ENCODE measurements around the gene SLC66A2. TPM values are rescaled to one million over a fixed set of nuclear protein-coding genes. Genes with fewer than 3 reads are reported as not detected.

The SLC66A2 gene
- total RNA-seq, 1 donor from 2014 or later, result 5.8 TPM

DNA sequence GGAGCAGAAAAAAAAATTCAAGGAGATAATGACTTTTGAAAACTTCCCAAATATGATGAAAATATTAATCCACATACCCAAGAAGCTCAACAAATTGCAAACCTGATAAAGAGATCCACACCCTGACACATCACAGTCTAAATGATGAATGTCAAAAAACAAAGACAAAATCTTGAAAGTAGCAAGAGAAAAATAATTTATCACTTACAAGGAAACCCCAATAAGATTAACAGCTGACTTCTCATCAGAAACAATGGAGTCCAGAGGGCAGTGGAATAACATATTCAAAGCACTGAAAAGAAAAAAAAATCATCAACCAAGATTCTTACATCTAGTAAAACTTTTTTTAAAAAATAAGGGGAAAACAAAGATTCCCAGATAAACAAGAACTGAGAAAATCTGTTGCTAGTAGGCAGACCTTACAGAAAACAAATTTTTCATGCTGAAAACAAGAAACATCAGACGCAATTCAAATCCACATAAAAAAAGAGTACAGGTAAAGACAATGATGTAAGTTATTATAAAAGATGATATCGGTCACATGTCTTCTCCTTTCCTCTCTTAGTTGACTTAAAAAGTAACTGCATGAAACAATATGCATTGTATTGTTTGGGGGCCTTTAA lies 21.3 kb downstream of the SLC66A2 start:
- TF ChIP-seq, protein P1, sequence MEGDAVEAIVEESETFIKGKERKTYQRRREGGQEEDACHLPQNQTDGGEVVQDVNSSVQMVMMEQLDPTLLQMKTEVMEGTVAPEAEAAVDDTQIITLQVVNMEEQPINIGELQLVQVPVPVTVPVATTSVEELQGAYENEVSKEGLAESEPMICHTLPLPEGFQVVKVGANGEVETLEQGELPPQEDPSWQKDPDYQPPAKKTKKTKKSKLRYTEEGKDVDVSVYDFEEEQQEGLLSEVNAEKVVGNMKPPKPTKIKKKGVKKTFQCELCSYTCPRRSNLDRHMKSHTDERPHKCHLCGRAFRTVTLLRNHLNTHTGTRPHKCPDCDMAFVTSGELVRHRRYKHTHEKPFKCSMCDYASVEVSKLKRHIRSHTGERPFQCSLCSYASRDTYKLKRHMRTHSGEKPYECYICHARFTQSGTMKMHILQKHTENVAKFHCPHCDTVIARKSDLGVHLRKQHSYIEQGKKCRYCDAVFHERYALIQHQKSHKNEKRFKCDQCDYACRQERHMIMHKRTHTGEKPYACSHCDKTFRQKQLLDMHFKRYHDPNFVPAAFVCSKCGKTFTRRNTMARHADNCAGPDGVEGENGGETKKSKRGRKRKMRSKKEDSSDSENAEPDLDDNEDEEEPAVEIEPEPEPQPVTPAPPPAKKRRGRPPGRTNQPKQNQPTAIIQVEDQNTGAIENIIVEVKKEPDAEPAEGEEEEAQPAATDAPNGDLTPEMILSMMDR (IDR thresholded peaks at IDR 0.05), result no peak
- TF ChIP-seq EZH2phosphoT487 (IDR thresholded peaks at IDR 0.05) (no peak), EZH2 (IDR thresholded peaks at IDR 0.05) (no peak)
- Histone ChIP-seq H3K4me3 (no peak overlapping the region), H3K4me1 (peaks cover 17% of the 10 kb centered on the region), H3K36me3 (no peaks in the 10 kb centered on the region), H3K9me3 (ENCODE audit: low read depth) (peaks cover 26% of the 10 kb centered on the region), H3K27me3 (no peaks in the 10 kb centered on the region), H3K9ac (no peak overlapping the region), H3K4me2 (no peak overlapping the region), H2AFZ (replicated peaks) (no peak overlapping the region), H3K79me2 (ENCODE audit: low read depth) (no peaks in the 10 kb centered on the region), H3K27ac (no peak overlapping the region), H4K20me1 (ENCODE audit: low read depth) (peaks cover 27% of the 10 kb centered on the region), H3F3A (ENCODE audit: low read depth) (peaks cover 16% of the 10 kb centered on the region)
- H3K27me3 Mint-ChIP-seq (ENCODE audit: insufficient read depth, low read depth), result peaks cover 9% of the 10 kb centered on the region
- no peak for DNase-seq (ENCODE audit: low spot score)
- H3K4me3 Mint-ChIP-seq, result no peak overlapping the region
- peaks cover 7% of the 10 kb centered on the region for H3K4me1 Mint-ChIP-seq
- H3K27ac Mint-ChIP-seq, result no peak overlapping the region
- H3K36me3 Mint-ChIP-seq, result peaks cover 64% of the 10 kb centered on the region
- peaks cover 70% of the 10 kb centered on the region for H3K9me3 Mint-ChIP-seq

DNA sequence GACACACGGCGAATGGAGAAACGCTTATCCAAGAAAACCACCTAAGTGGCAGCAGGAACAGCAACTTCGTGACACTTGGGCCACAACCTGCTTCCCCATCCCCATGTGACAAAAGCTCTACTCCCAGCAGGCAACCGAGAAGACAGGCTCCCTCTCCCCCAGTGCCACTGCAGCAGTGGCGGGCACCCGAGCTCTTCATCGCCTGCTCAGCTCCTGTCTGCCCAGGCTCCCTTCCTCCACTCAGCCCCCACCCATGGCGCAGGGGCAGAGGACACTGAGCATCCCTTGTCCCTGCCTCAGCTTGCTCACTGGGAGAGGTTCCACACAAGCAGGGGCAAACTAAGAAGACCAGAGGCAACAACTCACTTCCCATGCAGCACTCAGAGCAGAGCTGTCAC lies 22.9 kb downstream of the SLC66A2 start:
- peaks cover 27% of the 10 kb centered on the region for H4K20me1 ChIP-seq (ENCODE audit: low read depth)
- H3K36me3 Mint-ChIP-seq, result peaks cover 64% of the 10 kb centered on the region
- H3F3A ChIP-seq (ENCODE audit: low read depth), result peaks cover 16% of the 10 kb centered on the region

DNA sequence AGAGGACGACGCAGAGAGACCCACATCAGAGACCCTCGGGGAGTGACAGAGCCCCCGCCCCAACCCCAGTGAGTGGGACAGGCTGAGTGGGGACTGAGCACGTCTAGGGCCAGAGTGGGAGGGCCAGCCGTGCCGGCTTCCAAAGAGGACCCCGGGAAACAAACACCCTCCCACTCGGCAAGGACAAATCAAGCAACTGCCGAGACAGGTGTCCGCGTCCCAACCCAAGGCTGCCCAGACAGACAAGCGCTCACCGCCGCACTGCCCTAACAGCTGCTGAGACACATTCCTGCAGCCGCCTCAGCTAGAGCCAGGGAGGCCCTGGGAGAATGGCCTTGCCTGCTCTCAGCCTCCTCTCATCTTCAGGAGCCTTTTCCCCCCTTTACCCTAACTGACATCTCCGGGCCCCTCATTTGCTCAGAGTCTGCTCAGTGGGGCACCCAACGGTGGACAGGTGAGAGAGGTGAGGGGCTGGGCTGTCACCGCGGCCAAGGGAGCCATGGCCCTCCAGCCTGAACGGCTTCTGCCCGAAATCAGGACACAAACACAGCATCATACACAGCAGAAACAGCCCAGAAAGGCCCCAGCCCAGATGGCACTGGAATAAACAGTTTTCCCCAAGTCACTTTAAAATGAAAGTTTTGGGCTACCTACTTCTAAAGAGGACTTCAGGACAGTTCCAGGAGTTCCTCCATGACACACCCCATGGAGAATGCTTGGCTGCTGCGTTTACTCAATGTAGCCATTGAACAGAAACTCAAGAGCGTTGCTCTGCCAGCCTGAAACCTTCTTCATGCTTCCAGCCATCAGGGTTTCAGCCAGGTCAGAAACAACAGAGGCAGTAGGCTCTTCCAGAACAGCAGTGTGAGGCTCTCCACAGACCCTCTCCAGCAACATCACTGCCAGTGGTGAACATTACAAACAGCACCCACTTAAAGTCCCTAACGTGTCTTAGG lies 23.6 kb downstream of the SLC66A2 start:
- H3K9me3 ChIP-seq (ENCODE audit: low read depth), result peaks cover 24% of the 10 kb centered on the region
- no peaks in the 10 kb centered on the region for H3K27me3 ChIP-seq
- H3K4me1 ChIP-seq, result peaks cover 17% of the 10 kb centered on the region
- DNase-seq (ENCODE audit: low spot score), result peak; percentile 59
- no peak overlapping the region for H3K27ac ChIP-seq
- H3F3A ChIP-seq (ENCODE audit: low read depth), result peaks cover 16% of the 10 kb centered on the region
- H3K27ac Mint-ChIP-seq, result no peak overlapping the region
- no peak overlapping the region for H3K4me3 Mint-ChIP-seq
- H3K36me3 Mint-ChIP-seq, result peaks cover 62% of the 10 kb centered on the region
- H2AFZ ChIP-seq (replicated peaks), result no peak overlapping the region
- peak overlapping the region; percentile 71 for H3K4me2 ChIP-seq
- TF ChIP-seq EZH2 (IDR thresholded peaks at IDR 0.05) (no peak), EZH2phosphoT487 (IDR thresholded peaks at IDR 0.05) (no peak)
- TF ChIP-seq, protein P1 (IDR thresholded peaks at IDR 0.05), result no peak
- peaks cover 27% of the 10 kb centered on the region for H4K20me1 ChIP-seq (ENCODE audit: low read depth)
- H3K79me2 ChIP-seq (ENCODE audit: low read depth), result no peaks in the 10 kb centered on the region
- no peak overlapping the region for H3K9ac ChIP-seq
- peaks cover 57% of the 10 kb centered on the region for H3K9me3 Mint-ChIP-seq
- peaks cover 7% of the 10 kb centered on the region for H3K27me3 Mint-ChIP-seq (ENCODE audit: insufficient read depth, low read depth)
- H3K4me1 Mint-ChIP-seq, result peaks cover 7% of the 10 kb centered on the region
- no peak overlapping the region for H3K4me3 ChIP-seq
- H3K36me3 ChIP-seq, result no peaks in the 10 kb centered on the region

More for the DNA sequence above, 22.9 kb downstream of the SLC66A2 start:
- no peak overlapping the region for H3K27ac ChIP-seq
- peaks cover 7% of the 10 kb centered on the region for H3K27me3 Mint-ChIP-seq (ENCODE audit: insufficient read depth, low read depth)
- H3K4me3 ChIP-seq, result no peak overlapping the region
- TF ChIP-seq, protein P1 (IDR thresholded peaks at IDR 0.05), result no peak
- no peak for TF ChIP-seq EZH2 (IDR thresholded peaks at IDR 0.05)
- TF ChIP-seq EZH2phosphoT487 (IDR thresholded peaks at IDR 0.05), result no peak
- no peak overlapping the region for H2AFZ ChIP-seq (replicated peaks)
- H3K9me3 ChIP-seq (ENCODE audit: low read depth), result peaks cover 26% of the 10 kb centered on the region
- H3K27me3 ChIP-seq, result no peaks in the 10 kb centered on the region
- H3K9me3 Mint-ChIP-seq, result peaks cover 62% of the 10 kb centered on the region
- H3K79me2 ChIP-seq (ENCODE audit: low read depth), result no peaks in the 10 kb centered on the region
- no peak overlapping the region for H3K4me3 Mint-ChIP-seq
- H3K4me2 ChIP-seq, result no peak overlapping the region
- no peaks in the 10 kb centered on the region for H3K36me3 ChIP-seq
- H3K4me1 ChIP-seq, result peaks cover 17% of the 10 kb centered on the region
- H3K27ac Mint-ChIP-seq, result no peak overlapping the region
- DNase-seq (ENCODE audit: low spot score), result no peak
- no peak overlapping the region for H3K9ac ChIP-seq
- peaks cover 7% of the 10 kb centered on the region for H3K4me1 Mint-ChIP-seq
